GM19438 (cell line): ENCODE measurements around the gene TCEANC2.

Experiments used
- ATAC-seq: cut with Tn5 transposase; IDR thresholded peaks from one replicate; pipeline ENCODE4 v1.9.1; 2021; ENCODE audit warnings: low read depth; ENCODE audit not compliant: unreplicated experiment

The TCEANC2 gene

DNA sequence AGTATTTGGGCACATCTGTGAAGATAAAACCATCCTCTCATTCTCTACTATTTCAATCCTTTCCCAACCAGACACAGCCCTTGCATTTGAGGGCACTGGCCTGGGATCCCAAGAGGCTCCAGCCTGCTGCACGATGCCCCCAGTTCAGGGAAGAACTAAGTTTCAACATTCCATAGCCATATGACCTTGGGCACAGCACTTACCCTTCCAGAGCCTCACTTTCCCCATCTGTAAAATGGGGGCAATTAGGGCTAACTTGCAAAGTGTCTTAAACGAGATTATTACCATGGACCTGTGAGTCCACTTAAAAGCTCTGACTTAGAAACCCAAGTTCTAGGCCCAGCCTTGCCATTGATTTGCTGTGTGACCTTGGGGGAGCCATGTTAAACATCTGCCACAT lies 76.5 kb downstream of the TCEANC2 start:
- no peak for ATAC-seq

DNA sequence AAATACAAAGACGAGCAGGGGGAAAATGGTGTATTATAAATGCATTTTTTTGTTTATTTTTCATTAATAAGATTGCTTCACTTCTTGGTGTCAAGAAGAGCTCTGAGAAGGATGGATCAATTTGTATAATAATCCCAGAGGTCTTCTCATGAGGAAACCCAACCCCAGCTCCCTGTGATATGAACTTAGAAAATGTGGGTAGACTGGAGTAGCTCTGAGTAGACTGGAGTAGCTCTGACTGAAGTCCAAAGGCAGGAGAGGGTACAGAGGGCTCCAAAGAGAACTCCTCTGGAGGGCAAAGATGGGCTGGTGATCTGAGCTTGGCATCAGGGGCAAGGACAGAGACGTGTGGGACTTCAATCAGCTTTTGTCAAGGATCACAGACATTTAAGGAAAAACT lies 78.0 kb downstream of the TCEANC2 start:
- no peak for ATAC-seq

DNA sequence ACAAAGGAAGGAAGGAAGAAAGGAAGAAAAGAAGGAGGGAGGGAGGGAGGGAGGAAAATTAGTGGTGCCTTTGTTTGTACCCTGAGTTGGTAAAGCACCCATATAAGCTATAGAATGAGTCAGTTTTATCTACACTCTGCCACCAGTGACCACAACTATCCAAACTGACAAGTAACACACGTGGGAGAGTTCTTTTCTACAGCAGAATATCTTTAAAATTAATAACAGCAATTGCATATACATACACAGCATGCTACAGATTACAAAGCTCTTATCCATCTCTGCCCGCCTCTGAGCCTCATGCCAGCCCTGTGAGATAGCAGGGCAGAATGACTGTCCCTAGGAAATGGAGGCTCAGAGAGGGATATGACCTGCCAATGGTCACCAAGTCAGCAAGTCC lies 79.1 kb downstream of the TCEANC2 start:
- ATAC-seq = no peak

DNA sequence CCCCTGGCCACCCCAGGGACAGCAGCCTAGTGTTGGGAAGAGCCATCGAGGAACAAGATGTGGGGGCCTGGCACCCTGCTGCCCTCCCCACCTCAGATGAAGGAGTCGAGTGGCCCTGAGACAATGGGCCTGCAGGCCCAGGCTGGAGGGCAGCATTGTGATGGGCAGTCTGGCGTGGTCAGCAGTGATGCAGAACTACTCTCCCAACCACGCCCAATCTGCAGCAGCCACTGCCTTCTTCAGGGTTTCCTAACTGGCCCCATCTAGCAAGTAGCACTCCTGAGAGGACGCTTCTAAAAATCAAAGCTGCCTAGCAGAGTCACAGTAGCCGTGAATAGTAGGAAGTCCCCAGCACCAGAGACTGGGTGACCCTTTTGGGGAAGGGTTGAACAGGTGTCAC lies 80.9 kb downstream of the TCEANC2 start:
- ATAC-seq = no peak

DNA sequence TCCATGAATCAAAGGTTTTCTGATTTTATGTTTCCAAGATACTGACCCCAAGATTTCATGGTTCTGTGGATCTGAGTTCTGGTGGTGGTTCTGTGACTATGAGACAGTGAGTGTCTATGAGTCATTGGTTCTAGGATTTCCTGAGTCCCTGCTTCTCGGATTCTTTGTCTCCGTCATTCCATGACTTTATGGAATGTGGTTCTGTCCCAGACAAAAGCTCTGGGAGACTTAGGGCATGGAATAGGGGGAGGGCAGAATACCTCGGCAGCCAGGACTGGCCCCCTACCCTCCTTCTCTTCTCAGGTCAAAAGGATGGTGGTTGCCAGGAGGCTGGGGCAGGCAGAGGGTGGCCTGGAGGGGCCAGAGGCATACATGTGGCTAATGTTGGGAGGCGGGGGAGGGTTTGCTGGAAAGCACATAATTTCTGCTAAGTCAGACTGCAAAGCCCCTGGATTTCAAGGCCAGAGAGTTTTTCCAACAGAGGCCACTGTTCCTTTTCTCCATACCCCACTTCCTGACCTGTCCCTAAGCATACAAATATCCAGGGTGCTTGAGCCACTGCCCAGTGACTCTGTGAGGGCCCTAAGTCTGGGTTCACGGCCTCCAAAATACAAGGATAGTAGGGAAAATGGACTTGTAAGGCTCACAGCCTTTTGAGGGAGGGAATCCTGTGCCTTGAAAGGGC lies 82.2 kb downstream of the TCEANC2 start:
- ATAC-seq = no peak

DNA sequence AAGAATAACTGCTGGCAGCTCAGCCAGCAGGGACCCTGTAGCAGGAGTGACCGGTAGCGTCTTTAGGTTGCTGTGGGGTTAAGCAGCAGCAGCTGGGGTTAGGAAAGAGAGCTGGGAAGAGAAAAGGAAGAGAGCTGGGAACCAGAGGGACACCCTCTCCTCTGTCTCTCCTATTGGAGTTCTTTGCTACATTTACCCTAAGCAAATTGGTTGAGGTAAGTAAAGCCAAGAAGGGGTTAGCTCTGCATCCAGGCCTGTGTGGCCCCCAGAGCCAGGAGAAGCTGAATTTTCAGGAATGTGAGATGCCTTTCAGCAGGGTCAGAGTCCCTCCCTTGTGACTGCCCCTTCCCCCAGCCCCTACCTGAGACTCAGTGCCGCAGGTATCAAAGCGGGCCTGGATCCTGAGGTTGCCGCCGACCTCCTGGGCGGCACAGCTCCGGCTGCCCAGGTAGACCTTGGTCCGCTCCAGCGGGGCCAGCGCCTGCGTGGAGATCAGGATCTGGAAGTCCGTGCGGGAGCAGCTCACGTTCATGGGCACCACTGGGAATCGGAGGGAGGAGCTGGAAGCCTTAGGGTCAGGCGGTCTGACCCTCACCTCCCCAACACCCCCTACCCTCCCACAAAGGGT lies 83.0 kb downstream of the TCEANC2 start:
- no peak for ATAC-seq

DNA sequence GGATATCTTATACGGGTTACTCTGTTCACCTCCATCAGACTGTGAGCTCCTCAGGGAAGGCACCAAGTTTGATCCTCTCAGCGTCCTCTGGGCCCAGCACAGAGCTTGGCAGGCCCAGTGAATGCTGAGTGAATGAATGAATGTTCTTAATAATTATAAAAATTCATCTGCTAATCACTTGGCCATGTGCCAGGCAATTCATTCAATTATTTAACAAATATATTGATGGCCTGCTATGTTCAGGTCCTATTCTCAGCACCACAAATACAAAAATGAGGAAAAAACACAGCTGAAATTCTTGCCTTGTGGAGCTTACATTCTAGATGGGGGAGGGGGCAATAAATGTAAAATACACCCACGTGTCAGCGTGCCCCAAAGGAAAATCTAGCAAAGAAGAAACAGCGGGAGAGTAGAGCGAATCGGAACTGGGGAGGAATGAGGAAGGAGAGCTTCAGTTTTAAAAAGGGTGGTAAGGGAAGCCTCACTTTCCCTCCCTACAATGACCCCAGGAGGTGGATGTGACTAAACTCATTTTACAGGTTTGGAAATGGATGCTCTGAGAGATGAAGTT lies 83.6 kb downstream of the TCEANC2 start:
- ATAC-seq = no peak

DNA sequence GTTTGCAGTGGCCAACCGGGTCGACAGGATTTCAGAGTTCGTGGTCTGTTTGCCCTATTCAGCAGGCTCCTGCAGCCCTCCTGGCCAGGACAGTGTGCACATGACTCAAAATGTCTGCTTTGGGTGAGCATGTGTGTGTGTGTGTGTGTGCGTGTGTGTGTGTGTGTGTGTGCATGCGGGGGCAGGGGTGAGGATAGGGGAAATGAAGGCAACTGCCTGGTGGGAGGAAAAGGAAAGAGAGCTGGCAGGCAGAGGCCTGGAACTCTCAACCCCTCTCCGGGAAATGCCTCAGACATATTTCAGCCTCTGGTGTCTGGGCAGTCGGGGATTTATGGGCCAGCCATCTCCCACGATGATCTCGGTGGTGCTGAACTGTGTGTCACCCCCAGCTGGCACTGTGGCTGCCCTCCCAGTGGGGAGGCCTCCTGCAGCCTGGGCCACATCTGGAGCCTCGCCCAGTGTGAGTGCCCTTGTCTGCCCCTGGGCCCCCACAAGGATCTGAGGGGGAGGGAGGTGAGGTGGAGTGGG lies 84.2 kb downstream of the TCEANC2 start:
- ATAC-seq = no peak

DNA sequence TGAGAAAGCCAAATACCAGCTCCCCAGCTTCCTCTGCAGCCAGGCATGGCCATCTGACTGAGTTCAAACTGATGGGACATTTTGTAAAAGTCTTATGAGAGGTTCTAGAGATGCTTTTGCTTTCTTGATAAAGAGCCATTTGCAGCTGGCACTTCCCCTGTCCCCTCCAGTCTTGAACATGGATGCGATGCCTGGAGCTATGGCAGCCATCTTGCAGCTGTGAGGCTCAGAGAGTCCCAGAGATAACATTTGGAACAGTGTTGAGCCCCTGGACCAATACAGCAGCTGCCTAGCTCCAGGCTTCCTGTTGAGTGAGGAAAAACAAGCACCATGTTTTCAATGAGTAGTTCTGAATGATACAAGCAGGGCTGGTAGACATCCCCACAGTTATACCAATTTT lies 85.6 kb downstream of the TCEANC2 start:
- no peak for ATAC-seq

DNA sequence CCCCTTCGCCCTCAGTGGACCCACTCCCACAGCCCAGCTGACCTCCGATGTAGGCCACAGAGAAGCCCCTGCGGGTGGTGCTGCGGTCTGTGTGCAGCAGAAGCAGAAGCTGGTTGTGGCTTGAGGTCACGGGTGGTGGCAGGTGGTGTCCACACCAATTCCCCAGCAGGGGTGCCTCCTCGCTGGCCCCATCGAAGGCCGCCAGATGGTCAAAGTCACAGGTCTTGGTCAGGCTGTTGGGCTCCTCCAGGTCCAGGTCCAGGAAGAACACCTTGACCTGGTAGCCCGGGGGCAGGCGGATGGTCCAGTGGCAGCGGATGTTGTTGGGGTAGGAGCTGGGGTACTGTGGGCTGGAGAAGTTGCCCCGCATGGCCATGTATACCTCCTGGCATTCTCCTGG lies 86.3 kb downstream of the TCEANC2 start:
- no peak for ATAC-seq

DNA sequence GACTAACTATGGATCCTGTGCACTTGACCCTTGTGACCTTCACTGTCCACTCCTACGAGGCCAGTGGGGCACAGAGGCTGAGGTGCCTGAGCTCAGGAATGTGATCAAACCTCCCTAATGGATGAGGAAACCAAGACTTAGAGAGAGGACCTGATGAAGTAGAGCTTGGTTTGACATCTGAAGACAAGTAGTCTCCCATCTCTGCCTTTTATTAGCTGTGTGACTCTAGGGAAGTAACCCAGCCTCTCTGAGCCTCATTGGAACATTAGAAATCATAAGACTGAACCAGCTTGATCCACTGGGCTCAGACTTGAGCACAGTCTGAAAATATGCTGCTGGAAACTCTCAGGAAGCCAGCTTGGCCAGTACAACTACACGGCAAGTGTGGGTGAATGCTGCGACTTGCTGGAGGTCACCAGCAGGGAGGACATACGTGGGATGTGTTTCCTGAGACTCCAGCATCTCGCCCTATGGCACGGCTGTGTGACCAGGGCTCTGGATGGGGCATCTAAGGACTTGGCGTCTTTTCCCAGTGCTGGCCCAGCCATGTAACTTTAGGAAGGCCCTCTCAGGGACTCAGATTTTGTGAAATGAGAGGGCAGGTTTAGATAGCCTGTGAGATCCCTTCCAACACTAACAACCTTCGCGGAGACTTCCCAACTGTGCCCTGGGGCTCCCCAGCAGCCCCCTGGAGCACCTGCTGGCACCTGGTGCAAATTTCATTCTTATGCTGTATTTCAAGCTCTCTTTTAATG lies 88.9 kb downstream of the TCEANC2 start:
- ATAC-seq = no peak

DNA sequence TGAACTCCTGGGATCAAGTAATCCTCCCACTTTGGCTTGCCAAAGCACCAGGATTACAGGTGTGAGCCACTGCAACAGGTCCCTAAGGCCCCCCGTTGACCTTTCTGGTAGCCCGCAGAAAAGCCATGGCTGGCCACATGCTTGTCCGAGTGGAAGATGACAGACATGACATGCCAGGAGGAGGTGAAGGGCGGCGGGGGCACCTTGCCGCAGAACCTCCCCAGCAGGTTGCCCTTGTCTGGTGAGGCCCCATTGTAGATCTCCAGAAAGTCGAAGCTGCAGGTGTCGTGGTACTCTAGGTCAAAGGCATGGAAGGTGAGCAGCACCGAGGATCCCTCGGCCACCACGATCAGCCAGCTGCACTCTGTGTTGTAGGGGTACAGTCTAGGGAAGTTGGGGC lies 91.0 kb downstream of the TCEANC2 start:
- no peak for ATAC-seq

DNA sequence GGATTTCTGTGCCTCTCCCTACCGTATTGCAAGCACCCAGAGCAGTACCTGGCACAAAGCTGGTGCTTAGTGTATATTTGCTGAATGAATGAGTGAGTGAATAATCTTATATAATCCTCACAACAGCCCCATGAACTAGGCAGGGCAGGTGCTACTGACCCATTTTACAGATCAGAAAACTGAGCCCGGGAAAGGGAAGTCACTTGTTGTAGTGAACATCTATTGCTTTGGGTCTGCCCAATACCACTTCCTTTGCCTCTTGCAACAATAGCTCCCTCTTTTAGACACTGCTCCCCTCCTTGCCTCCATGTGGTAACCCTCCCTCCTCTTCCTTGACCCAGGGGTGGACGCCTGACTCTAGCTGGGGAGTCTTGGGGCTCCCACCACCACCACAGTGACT lies 96.3 kb downstream of the TCEANC2 start:
- ATAC-seq = no peak

DNA sequence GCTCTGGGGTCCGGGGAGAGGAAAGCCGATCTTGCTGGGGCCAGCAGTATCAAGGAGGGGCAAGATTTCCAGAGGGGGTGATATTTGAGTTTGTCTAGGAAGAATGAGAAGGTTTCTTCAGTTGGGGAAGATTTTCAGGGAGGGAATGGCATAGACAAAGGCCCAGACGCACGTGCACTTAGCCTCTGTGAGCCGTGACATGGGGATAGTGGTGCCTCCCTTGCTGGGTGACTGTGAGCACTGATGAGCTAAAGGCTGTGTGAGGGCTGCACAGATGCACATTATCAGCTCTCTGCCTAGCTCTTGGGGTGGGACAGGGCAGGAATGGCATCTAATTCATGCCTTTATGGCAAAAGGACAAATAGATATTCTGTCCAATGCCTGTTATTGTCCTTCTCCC lies 97.6 kb downstream of the TCEANC2 start:
- no peak for ATAC-seq

DNA sequence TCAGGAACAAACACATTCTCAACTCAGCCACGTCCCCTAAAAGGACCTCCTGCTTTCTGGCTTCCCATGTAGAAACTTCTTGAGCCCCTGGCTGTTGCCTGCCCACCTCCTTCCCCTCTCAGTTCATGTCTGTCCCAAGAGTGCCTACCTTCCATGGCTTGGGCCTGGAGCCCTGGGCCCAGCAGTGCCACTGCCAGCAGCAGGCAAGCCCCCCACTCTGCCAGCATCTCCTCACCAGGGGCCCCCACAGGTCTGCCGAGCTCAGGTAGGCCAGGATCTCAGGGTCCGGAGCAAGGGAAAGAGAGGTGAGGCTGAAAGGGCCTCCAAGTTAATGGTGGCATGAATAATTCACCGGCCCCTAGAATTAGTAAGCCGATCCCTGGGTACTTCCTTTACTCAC lies 99.3 kb downstream of the TCEANC2 start, which contains the start of gene CDCP2:
CDCP2 (minus strand) TSS at position 305 of the 400 bp plus-strand sequence; CDS start at position 227, 78 bp downstream.
- no peak for ATAC-seq

DNA sequence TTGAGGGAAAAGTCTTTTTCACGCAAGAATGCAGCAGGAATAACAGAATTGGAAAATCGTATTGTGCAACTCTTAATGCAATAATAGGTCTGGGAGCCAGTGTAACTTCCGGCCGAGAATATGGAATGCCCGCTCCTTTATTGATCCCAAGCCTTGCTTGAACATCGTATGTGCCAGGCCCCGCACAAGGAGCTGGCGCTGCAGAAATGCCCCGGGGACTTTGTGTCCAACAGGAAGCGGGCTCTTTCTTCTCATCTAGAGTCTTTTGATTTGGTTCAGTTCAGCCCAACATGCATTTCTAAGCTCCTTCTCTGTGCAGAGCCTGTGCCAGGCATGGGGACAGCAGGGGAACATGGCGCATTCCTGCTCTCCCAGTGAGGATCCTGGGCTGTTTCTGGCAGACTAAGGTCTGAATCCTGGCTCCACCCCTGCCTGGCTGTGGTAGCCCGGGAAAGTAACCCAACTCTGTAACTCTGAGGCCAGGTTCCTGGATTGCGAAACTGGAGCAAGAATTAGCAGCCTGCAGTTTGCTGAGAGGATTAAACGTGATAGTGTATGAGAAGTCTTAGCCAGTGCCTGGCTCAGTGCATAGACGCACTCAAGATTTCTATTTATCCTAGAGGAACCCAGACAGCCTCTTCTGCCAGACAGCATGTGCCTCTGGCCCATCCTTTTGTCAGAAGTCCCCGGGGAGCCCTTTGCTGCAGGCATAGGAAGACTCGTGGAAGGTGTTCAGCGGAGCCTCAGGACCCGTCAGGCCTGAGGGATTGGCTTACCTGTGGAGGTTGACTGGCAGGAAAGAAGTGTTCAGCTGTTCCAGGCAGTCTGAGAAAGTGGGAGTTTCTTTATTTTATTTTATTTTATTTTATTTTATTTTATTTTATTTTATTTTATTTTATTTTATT lies 100.4 kb downstream of the TCEANC2 start:
- no peak for ATAC-seq
